Testis (tissue), 2 donors: ENCODE data around the gene CCNY.

ENCODE experiments used
- CTCF ChIP-seq, 3 experiments: fragments of 450-650 bp in 2 of 3; fragments of 200-600 bp in 1 of 3; sonication (generic) in 1 of 3; IDR thresholded peaks; one replicate each; pipeline ENCODE4 v1.5.1; 2016 to 2019; ENCODE audit warnings: antibody characterized with exemption in 3 of 3, mild to moderate bottlenecking in 2 of 3, moderate library complexity in 1 of 3
- POLR2A ChIP-seq: fragments of 450-650 bp; IDR thresholded peaks from one replicate; pipeline ENCODE4 v1.6.1; 2017; ENCODE audit warnings: antibody characterized with exemption, mild to moderate bottlenecking, moderate library complexity

GRCh38 chr10:35372329-35372728, 36.0 kb downstream of the CCNY start:
- TF ChIP-seq CTCF (IDR thresholded peaks at IDR 0.05) (no peak), POLR2A (no peak)
